Measurements from ENCODE around the gene SMKR1. TPM values are rescaled to one million over a fixed set of nuclear protein-coding genes. Genes with fewer than 3 reads are reported as not detected.
A peak's percentile ranks its signal among the peaks of the same experiment; 100 is the strongest.
"Not testable (repeated sequence)": the region's sequence is repeated elsewhere in the genome, so short reads cannot be mapped to it uniquely, and the experiment has no call there.

SMKR1 gene
- total and polyA plus RNA-seq, 9 of the 15 experiments (the other 6 are each of a cell fraction or from before 2014, with no cell fraction given), result 0.58 to 1.8 (median 0.93) TPM; not detected in 1

DNA sequence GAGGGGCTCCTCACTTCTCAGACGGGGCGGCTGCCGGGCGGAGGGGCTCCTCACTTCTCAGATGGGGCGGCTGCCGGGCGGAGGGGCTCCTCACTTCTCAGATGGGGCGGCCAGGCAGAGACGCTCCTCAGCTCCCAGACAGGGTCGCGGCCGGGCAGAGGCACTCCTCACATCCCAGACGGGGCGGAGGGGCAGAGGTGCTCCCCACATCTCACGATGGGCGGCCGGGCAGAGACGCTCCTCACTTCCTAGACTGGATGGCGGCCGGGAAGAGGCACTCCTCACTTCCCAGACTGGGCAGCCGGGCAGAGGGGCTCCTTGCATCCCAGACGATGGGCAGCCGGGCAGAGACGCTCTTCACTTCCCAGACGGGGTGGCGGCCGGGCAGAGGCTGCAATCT is 25.9 kb upstream of the SMKR1 start:
- DNase-seq (ENCODE audit: extremely low read depth in 1 of 4, low spot score in 3 of 4); CTCF ChIA-PET (ENCODE audit: low intra/inter-chr PET ratio); H3K4me1 ChIP-seq (replicated peaks in 1 of 2; ENCODE audit: control insufficient read depth in 2 of 2, insufficient read depth in 2 of 2, low read length in 2 of 2); H3K27ac ChIP-seq (ENCODE audit: extremely low read depth, low read depth, low read length); intact Hi-C loops (cut with micrococcal nuclease); H2AFZ ChIP-seq (ENCODE audit: low read depth, low read length); H3K4me2 ChIP-seq (ENCODE audit: insufficient read depth, low read length); H3K79me2 ChIP-seq (ENCODE audit: control insufficient read depth, insufficient read depth, low read length); H3K4me3 ChIP-seq; H3K27me3 ChIP-seq (ENCODE audit: control insufficient read depth in 2 of 2, insufficient read depth in 2 of 2, low read length in 2 of 2); BruUV-seq (replicated peaks); POLR2A ChIA-PET; H3K9me3 ChIP-seq (replicated peaks; ENCODE audit: control insufficient read depth, insufficient read depth, low read depth, low read length); H3K9me1 ChIP-seq (ENCODE audit: control insufficient read depth, insufficient read depth, low read length); in situ Hi-C loops (cut with MboI); H4K20me1 ChIP-seq (replicated peaks; ENCODE audit: control insufficient read depth, insufficient read depth, low read length); ATAC-seq; FAIRE-seq; H3K9ac ChIP-seq (ENCODE audit: insufficient read depth in 1 of 2, low read depth in 2 of 2, low read length in 2 of 2): not testable (repeated sequence)
- WGBS (ENCODE audit: insufficient coverage, low coverage, missing lambda C conversion rate), result 96% methylated on average over 18 of the region's 27 CpGs
- peaks cover 69% of the 10 kb centered on the region for H3K36me3 ChIP-seq (ENCODE audit: control insufficient read depth, insufficient read depth, low read length)
- 0 out of 2 replicates have a peak, but pooled peaks have one; percentile 35 for TF ChIP-seq POLR2G (IDR thresholded peaks at IDR 0.05; ENCODE audit: low read depth, low read length)
- TF ChIP-seq, protein P1, sequence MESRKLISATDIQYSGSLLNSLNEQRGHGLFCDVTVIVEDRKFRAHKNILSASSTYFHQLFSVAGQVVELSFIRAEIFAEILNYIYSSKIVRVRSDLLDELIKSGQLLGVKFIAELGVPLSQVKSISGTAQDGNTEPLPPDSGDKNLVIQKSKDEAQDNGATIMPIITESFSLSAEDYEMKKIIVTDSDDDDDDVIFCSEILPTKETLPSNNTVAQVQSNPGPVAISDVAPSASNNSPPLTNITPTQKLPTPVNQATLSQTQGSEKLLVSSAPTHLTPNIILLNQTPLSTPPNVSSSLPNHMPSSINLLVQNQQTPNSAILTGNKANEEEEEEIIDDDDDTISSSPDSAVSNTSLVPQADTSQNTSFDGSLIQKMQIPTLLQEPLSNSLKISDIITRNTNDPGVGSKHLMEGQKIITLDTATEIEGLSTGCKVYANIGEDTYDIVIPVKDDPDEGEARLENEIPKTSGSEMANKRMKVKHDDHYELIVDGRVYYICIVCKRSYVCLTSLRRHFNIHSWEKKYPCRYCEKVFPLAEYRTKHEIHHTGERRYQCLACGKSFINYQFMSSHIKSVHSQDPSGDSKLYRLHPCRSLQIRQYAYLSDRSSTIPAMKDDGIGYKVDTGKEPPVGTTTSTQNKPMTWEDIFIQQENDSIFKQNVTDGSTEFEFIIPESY (CRISPR knock-in tag; IDR thresholded peaks at IDR 0.05), result peak; percentile 19; the same call in 1 of the 2 replicates

DNA sequence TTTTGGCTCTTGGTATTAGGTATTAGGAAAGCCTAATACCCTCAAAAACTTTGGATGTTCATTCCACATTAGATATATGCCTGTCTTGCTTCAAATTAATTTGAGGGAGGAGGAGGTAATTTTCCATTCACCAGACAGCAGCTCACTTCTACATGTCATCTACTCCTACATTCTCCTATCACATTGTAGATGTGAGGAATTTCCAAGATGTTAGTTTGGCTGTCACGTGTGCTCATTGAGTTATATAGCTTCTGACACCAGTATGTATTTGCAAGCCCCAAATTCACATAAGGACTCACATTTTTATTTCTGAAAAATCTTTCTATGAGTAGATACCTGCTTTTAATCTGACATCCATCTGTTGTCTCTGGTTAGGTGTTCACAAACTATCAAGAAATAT is 22.5 kb upstream of the SMKR1 start:
- H3K27ac ChIP-seq (ENCODE audit: extremely low read depth, low read depth, low read length), result no peak overlapping the region
- no peak for FAIRE-seq
- intact Hi-C loops (cut with micrococcal nuclease), result no loop called here

More for the DNA sequence above, 22.5 kb upstream of the SMKR1 start:
- TF ChIP-seq RBM25 (IDR thresholded peaks at IDR 0.05; ENCODE audit: low read depth, low read length, severe bottlenecking), result no peak
- no peak for TF ChIP-seq RBM14 (IDR thresholded peaks at IDR 0.05; ENCODE audit: borderline replicate concordance, insufficient read depth, low read depth, low read length)
- in situ Hi-C loops (cut with MboI), result no loop called here
- no peak for DNase-seq (ENCODE audit: extremely low read depth in 1 of 4, low spot score in 3 of 4)
- no peak for ATAC-seq
- Histone ChIP-seq H2AFZ (ENCODE audit: low read depth, low read length) (no peak overlapping the region), H3K9me3 (replicated peaks; ENCODE audit: control insufficient read depth, insufficient read depth, low read depth, low read length) (no peaks in the 10 kb centered on the region), H3K9ac (ENCODE audit: insufficient read depth in 1 of 2, low read depth in 2 of 2, low read length in 2 of 2) (no peak overlapping the region), H4K20me1 (replicated peaks; ENCODE audit: control insufficient read depth, insufficient read depth, low read length) (no peaks in the 10 kb centered on the region), H3K4me2 (ENCODE audit: insufficient read depth, low read length) (no peak overlapping the region), H3K36me3 (ENCODE audit: control insufficient read depth, insufficient read depth, low read length) (peaks cover 71% of the 10 kb centered on the region), H3K4me1 (replicated peaks in 1 of 2; ENCODE audit: control insufficient read depth in 2 of 2, insufficient read depth in 2 of 2, low read length in 2 of 2) (no peaks in the 10 kb centered on the region), H3K4me3 (no peak overlapping the region), H3K79me2 (ENCODE audit: control insufficient read depth, insufficient read depth, low read length) (no peaks in the 10 kb centered on the region), H3K9me1 (ENCODE audit: control insufficient read depth, insufficient read depth, low read length) (no peaks in the 10 kb centered on the region), H3K27me3 (ENCODE audit: control insufficient read depth in 2 of 2, insufficient read depth in 2 of 2, low read length in 2 of 2) (no peaks in the 10 kb centered on the region)
- ChIA-PET POLR2A (interaction anchor here (1.1 kb wide), 1 partner anchor 41 kb away, joined by 7 read pairs; no protein-coding TSS in a partner anchor), CTCF (ENCODE audit: low intra/inter-chr PET ratio) (interaction anchor here (0.5 kb wide), 1 partner anchor 105 kb away, joined by 3 read pairs; no protein-coding TSS in a partner anchor)
- 88% methylated on average over 1 of the region's 1 CpG for WGBS (ENCODE audit: insufficient coverage, low coverage, missing lambda C conversion rate)
- BruUV-seq (replicated peaks), result no TSS peak
